SH-SY5Y (cell line): ENCODE measurements around the gene RNF167.

ENCODE experiments used
- GATA2 ChIP-seq: IDR thresholded peaks from 2 replicates; pipeline ENCODE4 v1.6.1; 2011; ENCODE audit warnings: mild to moderate bottlenecking, low read depth, low read length
- GATA3 ChIP-seq: IDR thresholded peaks from 2 replicates; pipeline ENCODE4 v1.6.1; 2011; ENCODE audit warnings: low read depth, mild to moderate bottlenecking, low read length, moderate library complexity

DNA sequence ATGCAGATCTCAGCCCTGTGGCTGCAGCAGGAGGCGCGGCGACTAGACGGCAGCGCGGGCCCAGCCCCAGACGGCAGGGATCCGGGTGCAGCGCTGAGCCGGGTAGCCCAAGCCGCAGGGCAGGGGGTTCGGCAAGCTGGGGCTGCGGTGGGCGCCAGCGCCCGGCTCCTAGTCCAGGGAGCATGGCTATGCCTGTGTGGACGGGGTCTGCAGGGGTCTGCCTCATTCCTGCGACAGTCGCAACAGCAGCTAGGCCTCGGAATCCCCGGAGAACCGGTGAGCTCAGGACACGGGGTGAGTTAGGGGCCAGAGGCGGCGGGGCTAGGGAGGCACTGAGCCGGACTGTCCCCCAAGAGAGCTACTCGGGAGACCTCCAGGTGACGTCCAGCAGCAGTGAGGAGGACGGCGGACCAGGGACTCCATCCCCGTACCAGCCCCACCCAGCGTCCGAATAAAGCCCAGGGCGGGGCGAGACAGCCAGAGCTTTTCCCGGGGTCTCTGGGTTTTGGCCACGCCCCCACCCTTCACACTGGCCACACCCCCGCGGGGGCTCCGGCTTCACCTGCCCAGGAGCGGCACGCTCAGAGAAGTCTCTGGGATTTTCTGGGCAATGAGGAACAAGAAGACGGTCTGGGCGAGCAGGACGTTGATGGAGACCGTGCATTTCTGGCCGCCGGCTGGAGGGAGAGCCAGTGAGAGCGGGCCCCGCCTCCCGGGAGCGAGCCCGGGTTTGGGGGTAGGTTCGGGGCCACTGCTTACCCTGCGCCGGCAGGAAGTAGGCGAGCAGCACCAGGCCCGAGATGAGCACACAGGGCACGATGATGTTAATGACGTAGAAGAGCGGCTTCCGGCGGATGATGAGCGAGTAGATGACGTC, 39.6 kb upstream of the RNF167 start:
- TF ChIP-seq GATA2: no peak
- no peak for TF ChIP-seq GATA3
